GM19397 (cell line): ENCODE data around the gene PRR20B.
"Not testable (repeated sequence)": the region's sequence is repeated elsewhere in the genome, so short reads cannot be mapped to it uniquely, and the experiment has no call there.

Experiments used
- ATAC-seq: cut with Tn5 transposase; IDR thresholded peaks from one replicate; pipeline ENCODE4 v1.9.1; 2021; ENCODE audit warnings: mild to moderate bottlenecking, moderate library complexity; ENCODE audit not compliant: unreplicated experiment

The PRR20B gene

GRCh38 chr13:57147188-57147587 lies at the start of gene PRR20B:
TSS of gene PRR20B (plus strand) at chr13:57147488. CDS start at chr13:57147875, 387 bp downstream.
- not testable (repeated sequence) for ATAC-seq

- no peak for ATAC-seq
Observed at GRCh38 chr13:57114945-57115344, 32.3 kb upstream of the PRR20B start.

- ATAC-seq, result no peak
Observed at GRCh38 chr13:57123681-57124080, 23.6 kb upstream of the PRR20B start.

- no peak for ATAC-seq
Observed at GRCh38 chr13:57128909-57129308, 18.4 kb upstream of the PRR20B start.

- ATAC-seq, result no peak
Observed at GRCh38 chr13:57136093-57136492, 11.2 kb upstream of the PRR20B start.

GRCh38 chr13:57137585-57137984 lies 9.7 kb upstream of the PRR20B start:
- ATAC-seq, result no peak

- ATAC-seq, result no peak
Observed at GRCh38 chr13:57138988-57139387, 8.3 kb upstream of the PRR20B start.

GRCh38 chr13:57139781-57140180 lies 7.5 kb upstream of the PRR20B start:
- not testable (repeated sequence) for ATAC-seq

GRCh38 chr13:57140235-57140968 lies 6.9 kb upstream of the PRR20B start, which contains the start of gene PRR20A:
TSS of gene PRR20A (plus strand) at chr13:57140918. CDS start at chr13:57141305, 387 bp downstream.
- not testable (repeated sequence) for ATAC-seq

- ATAC-seq, result not testable (repeated sequence)
Observed at GRCh38 chr13:57148106-57148505, 818 bp downstream of the PRR20B start.

- ATAC-seq, result not testable (repeated sequence)
Observed at GRCh38 chr13:57153761-57154160, 6.5 kb downstream of the PRR20B start, which contains the start of gene PRR20C. TSS of gene PRR20C (plus strand) at chr13:57154061. CDS start at chr13:57154448, 387 bp downstream.

- ATAC-seq, result not testable (repeated sequence)
Observed at GRCh38 chr13:57160332-57160731, 13.0 kb downstream of the PRR20B start, which contains the start of gene PRR20D. TSS of gene PRR20D (plus strand) at chr13:57160632. CDS start at chr13:57161019, 387 bp downstream.

- not testable (repeated sequence) for ATAC-seq
Observed at GRCh38 chr13:57166897-57167296, 19.6 kb downstream of the PRR20B start, which contains the start of gene PRR20E. TSS of gene PRR20E (plus strand) at chr13:57167197. CDS start at chr13:57167584, 387 bp downstream.

- ATAC-seq, result no peak
Observed at GRCh38 chr13:57191667-57192066, 44.4 kb downstream of the PRR20B start.
